ENCODE data around the gene FOXP4.
"Not testable (repeated sequence)": the region's sequence is repeated elsewhere in the genome, so short reads cannot be mapped to it uniquely, and the experiment has no call there.

FOXP4 gene

GRCh38 chr6:41608443-41609151, 62.4 kb downstream of the FOXP4 start:
- Histone ChIP-seq H3K4me1 (ENCODE audit: control insufficient read depth, insufficient read depth, low read length) (no peaks in the 10 kb centered on the region), H3K27ac (ENCODE audit: low read length) (no peak overlapping the region), H3K27me3 (ENCODE audit: control insufficient read depth, insufficient read depth, low read length) (no peaks in the 10 kb centered on the region), H3K4me3 (ENCODE audit: low read length) (no peak overlapping the region), H3K36me3 (ENCODE audit: control insufficient read depth, insufficient read depth, low read length) (no peaks in the 10 kb centered on the region), H3K9me3 (ENCODE audit: control insufficient read depth, insufficient read depth, low read length) (no peaks in the 10 kb centered on the region)
- no CpG with 5 or more reads among the region's 11 CpGs for WGBS (ENCODE audit: insufficient coverage, insufficient read length)
- DNase-seq (ENCODE audit: low read depth, low spot score), result no peak

DNA sequence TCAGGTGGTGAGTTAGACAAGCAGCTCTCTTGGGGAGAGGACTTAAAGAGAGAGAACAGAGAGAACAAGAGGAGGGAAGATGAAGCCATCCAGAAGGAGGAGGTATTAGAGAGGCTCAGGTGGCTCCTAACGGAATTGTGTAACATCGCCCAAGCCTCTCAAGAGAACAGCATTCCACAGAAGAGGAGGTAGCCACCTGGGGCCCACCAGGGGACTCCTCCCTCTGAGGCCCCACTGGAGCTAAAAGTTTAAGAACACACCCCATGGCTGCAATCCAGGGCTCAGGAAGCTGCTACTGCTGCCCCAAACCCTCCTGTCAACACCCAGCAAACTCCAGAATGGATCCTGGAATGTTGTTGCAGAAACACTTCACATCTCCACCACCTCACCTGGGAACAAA, 68.5 kb downstream of the FOXP4 start:
- Histone ChIP-seq H3K4me3 (ENCODE audit: low read length) (no peak overlapping the region), H3K9me3 (ENCODE audit: control insufficient read depth, insufficient read depth, low read length) (no peaks in the 10 kb centered on the region), H3K27ac (ENCODE audit: low read length) (no peak overlapping the region), H3K36me3 (ENCODE audit: control insufficient read depth, insufficient read depth, low read length) (no peaks in the 10 kb centered on the region), H3K27me3 (ENCODE audit: control insufficient read depth, insufficient read depth, low read length) (no peaks in the 10 kb centered on the region), H3K4me1 (ENCODE audit: control insufficient read depth, insufficient read depth, low read length) (no peaks in the 10 kb centered on the region)
- no CpG with 5 or more reads among the region's 2 CpGs for WGBS (ENCODE audit: insufficient coverage, insufficient read length)
- no peak for DNase-seq (ENCODE audit: low read depth, low spot score)

DNA sequence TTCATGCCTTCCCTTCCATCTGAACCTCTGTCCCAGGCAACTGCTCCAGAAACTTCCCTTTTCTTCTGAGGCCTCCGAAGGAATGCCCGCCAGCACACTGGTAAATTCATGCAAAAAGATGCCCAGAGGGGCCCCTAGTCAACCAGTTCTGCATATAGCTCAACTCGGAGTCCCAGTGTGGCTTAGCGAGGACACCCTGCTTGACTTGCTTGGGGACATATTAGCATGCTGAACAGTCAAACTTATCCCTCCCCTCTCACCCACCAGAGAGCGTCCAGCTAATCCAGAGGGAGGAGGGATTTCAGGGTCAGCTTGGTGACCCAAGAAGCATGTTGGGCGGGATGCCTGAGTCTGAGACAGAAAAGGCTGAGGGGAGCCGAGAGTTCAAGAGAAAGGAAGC, 69.1 kb downstream of the FOXP4 start:
- Histone ChIP-seq H3K27ac (ENCODE audit: low read length) (no peak overlapping the region), H3K36me3 (ENCODE audit: control insufficient read depth, insufficient read depth, low read length) (no peaks in the 10 kb centered on the region), H3K9me3 (ENCODE audit: control insufficient read depth, insufficient read depth, low read length) (no peaks in the 10 kb centered on the region), H3K4me3 (ENCODE audit: low read length) (no peak overlapping the region), H3K4me1 (ENCODE audit: control insufficient read depth, insufficient read depth, low read length) (no peaks in the 10 kb centered on the region), H3K27me3 (ENCODE audit: control insufficient read depth, insufficient read depth, low read length) (no peaks in the 10 kb centered on the region)
- no CpG with 5 or more reads among the region's 7 CpGs for WGBS (ENCODE audit: insufficient coverage, insufficient read length)
- no peak for DNase-seq (ENCODE audit: low read depth, low spot score)

GRCh38 chr6:41618598-41618997, 72.4 kb downstream of the FOXP4 start:
- Histone ChIP-seq H3K9me3 (ENCODE audit: control insufficient read depth, insufficient read depth, low read length) (no peaks in the 10 kb centered on the region), H3K4me1 (ENCODE audit: control insufficient read depth, insufficient read depth, low read length) (no peaks in the 10 kb centered on the region), H3K27me3 (ENCODE audit: control insufficient read depth, insufficient read depth, low read length) (no peaks in the 10 kb centered on the region), H3K27ac (ENCODE audit: low read length) (no peak overlapping the region), H3K36me3 (ENCODE audit: control insufficient read depth, insufficient read depth, low read length) (no peaks in the 10 kb centered on the region), H3K4me3 (ENCODE audit: low read length) (no peak overlapping the region)
- DNase-seq (ENCODE audit: low read depth, low spot score), result no peak
- 100% methylated on average over 1 of the region's 3 CpGs for WGBS (ENCODE audit: insufficient coverage, insufficient read length)

DNA sequence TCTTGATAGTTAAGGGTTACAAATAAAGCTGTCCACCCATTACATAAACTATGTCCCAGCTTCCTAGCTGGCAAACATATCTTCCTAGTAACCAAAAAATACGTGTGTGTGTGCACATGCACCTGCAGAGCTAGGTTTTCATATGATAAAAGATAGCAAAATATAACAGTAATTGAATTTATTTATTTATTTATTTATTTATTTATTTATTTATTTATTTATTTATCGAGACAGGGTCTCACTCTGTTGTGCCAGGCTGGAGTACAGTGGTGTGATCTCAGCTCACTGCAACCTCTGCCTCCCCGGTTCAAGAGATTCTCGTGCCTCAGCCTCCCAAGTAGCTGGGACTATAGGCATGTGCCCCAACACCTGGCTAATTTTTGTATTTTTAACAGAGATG, 73.0 kb downstream of the FOXP4 start:
- not testable (repeated sequence) for H3K27ac ChIP-seq (ENCODE audit: low read length); DNase-seq (ENCODE audit: low read depth, low spot score); H3K4me3 ChIP-seq (ENCODE audit: low read length); H3K27me3 ChIP-seq (ENCODE audit: control insufficient read depth, insufficient read depth, low read length); H3K36me3 ChIP-seq (ENCODE audit: control insufficient read depth, insufficient read depth, low read length); H3K9me3 ChIP-seq (ENCODE audit: control insufficient read depth, insufficient read depth, low read length); H3K4me1 ChIP-seq (ENCODE audit: control insufficient read depth, insufficient read depth, low read length)
- WGBS (ENCODE audit: insufficient coverage, insufficient read length), result no CpG with 5 or more reads among the region's 4 CpGs

- Histone ChIP-seq H3K36me3 (ENCODE audit: control insufficient read depth, insufficient read depth, low read length) (no peaks in the 10 kb centered on the region), H3K4me1 (ENCODE audit: control insufficient read depth, insufficient read depth, low read length) (no peaks in the 10 kb centered on the region), H3K27me3 (ENCODE audit: control insufficient read depth, insufficient read depth, low read length) (no peaks in the 10 kb centered on the region), H3K9me3 (ENCODE audit: control insufficient read depth, insufficient read depth, low read length) (no peaks in the 10 kb centered on the region), H3K27ac (ENCODE audit: low read length) (no peak overlapping the region), H3K4me3 (ENCODE audit: low read length) (no peak overlapping the region)
- DNase-seq (ENCODE audit: low read depth, low spot score), result no peak
These were observed 75.2 kb downstream of the FOXP4 start for GRCh38 chr6:41621367-41621766.

DNA sequence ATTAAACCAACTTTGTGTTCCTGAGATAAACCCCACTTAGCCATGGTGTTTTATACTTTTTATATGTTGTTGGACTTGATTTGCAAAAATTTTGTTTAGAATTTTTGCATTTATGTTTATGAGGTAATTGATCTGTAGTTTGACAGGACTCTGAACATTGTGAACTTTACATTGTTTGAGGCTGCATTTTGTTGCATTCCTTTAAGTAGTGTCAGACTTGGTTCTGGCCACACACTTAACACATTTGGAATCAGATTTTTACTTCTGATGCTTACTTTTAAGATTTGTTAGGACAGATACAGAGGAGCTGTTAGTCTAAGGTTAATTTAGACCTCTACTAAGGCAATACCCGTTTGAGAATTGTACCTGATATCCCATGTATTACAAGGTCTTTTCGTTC, 75.6 kb downstream of the FOXP4 start:
- no peaks in the 10 kb centered on the region for H3K27me3 ChIP-seq (ENCODE audit: control insufficient read depth, insufficient read depth, low read length)
- no peak for DNase-seq (ENCODE audit: low read depth, low spot score)
- H3K36me3 ChIP-seq (ENCODE audit: control insufficient read depth, insufficient read depth, low read length), result no peaks in the 10 kb centered on the region
- WGBS (ENCODE audit: insufficient coverage, insufficient read length), result no CpG with 5 or more reads among the region's 2 CpGs
- H3K4me3 ChIP-seq (ENCODE audit: low read length), result no peak overlapping the region
- no peaks in the 10 kb centered on the region for H3K4me1 ChIP-seq (ENCODE audit: control insufficient read depth, insufficient read depth, low read length)
- no peaks in the 10 kb centered on the region for H3K9me3 ChIP-seq (ENCODE audit: control insufficient read depth, insufficient read depth, low read length)
- H3K27ac ChIP-seq (ENCODE audit: low read length), result no peak overlapping the region

- no peak overlapping the region for H3K4me3 ChIP-seq (ENCODE audit: low read length)
- no peaks in the 10 kb centered on the region for H3K4me1 ChIP-seq (ENCODE audit: control insufficient read depth, insufficient read depth, low read length)
- no peaks in the 10 kb centered on the region for H3K27me3 ChIP-seq (ENCODE audit: control insufficient read depth, insufficient read depth, low read length)
- H3K9me3 ChIP-seq (ENCODE audit: control insufficient read depth, insufficient read depth, low read length), result no peaks in the 10 kb centered on the region
- H3K27ac ChIP-seq (ENCODE audit: low read length), result no peak overlapping the region
- WGBS (ENCODE audit: insufficient coverage, insufficient read length), result no CpG with 5 or more reads among the region's 3 CpGs
- DNase-seq (ENCODE audit: low read depth, low spot score), result no peak
- H3K36me3 ChIP-seq (ENCODE audit: control insufficient read depth, insufficient read depth, low read length), result no peaks in the 10 kb centered on the region
These were observed 76.2 kb downstream of the FOXP4 start for GRCh38 chr6:41622206-41622988.

- H3K4me1 ChIP-seq (ENCODE audit: control insufficient read depth, insufficient read depth, low read length), result no peaks in the 10 kb centered on the region
- H3K36me3 ChIP-seq (ENCODE audit: control insufficient read depth, insufficient read depth, low read length), result no peaks in the 10 kb centered on the region
- H3K27me3 ChIP-seq (ENCODE audit: control insufficient read depth, insufficient read depth, low read length), result no peaks in the 10 kb centered on the region
- no peak overlapping the region for H3K4me3 ChIP-seq (ENCODE audit: low read length)
- no peak overlapping the region for H3K27ac ChIP-seq (ENCODE audit: low read length)
- DNase-seq (ENCODE audit: low read depth, low spot score), result no peak
- H3K9me3 ChIP-seq (ENCODE audit: control insufficient read depth, insufficient read depth, low read length), result no peaks in the 10 kb centered on the region
- WGBS (ENCODE audit: insufficient coverage, insufficient read length), result no CpG with 5 or more reads among the region's 6 CpGs
These were observed 77.1 kb downstream of the FOXP4 start for GRCh38 chr6:41623330-41623729.

DNA sequence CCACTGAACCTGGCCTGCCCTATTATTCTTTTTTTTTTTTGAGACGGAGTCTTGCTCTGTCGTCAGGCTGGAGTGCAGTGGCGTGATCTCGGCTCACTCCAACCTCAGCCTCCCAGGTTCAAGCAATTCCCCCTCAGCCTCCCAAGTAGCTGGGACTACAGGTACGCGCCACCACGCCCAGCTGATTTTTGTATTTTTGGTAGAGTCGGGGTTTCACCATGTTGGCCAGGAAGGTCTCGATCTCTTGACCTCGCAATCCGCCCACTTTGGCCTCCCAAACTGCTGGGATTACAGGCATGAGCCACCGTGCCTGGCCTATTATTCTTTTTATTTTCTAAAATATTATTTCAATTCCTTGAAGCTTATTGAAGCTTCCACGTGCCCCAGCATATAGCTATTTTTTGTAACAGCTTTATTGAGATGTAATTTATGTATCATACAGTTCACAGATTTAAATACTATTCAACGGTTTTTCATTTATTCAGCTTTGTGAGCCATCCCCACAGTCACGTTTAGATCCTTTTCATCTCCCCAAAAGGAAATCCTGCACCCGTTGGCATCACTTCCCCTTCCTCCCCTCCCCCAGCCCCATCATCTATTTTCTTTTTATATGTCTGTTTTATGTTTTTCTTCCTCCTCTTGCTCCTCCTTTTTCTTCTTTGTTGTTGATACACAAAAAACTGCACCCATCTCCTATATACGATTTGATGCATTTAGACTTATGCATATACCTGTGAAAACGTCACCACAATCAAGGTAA, 78.6 kb downstream of the FOXP4 start:
- Histone ChIP-seq H3K4me1 (ENCODE audit: control insufficient read depth, insufficient read depth, low read length) (no peaks in the 10 kb centered on the region), H3K36me3 (ENCODE audit: control insufficient read depth, insufficient read depth, low read length) (no peaks in the 10 kb centered on the region), H3K27ac (ENCODE audit: low read length) (no peak overlapping the region), H3K4me3 (ENCODE audit: low read length) (no peak overlapping the region), H3K9me3 (ENCODE audit: control insufficient read depth, insufficient read depth, low read length) (no peaks in the 10 kb centered on the region), H3K27me3 (ENCODE audit: control insufficient read depth, insufficient read depth, low read length) (no peaks in the 10 kb centered on the region)
- DNase-seq (ENCODE audit: low read depth, low spot score), result no peak
- WGBS (ENCODE audit: insufficient coverage, insufficient read length), result no CpG with 5 or more reads among the region's 18 CpGs

Measured in iPS DF 6.9 (cell line).